ENCODE measurements around the gene CACNA1C. TPM values are rescaled to one million over a fixed set of nuclear protein-coding genes. Genes with fewer than 3 reads are reported as not detected.

CACNA1C gene
- total RNA-seq, 1 donor from 2014 or later, result 7.3 TPM

- H3K27ac ChIP-seq (ENCODE audit: low read depth, low read length), result no peak overlapping the region
- H3K27me3 ChIP-seq (ENCODE audit: control insufficient read depth in 3 of 3, insufficient read depth in 3 of 3, low read length in 3 of 3), result peaks cover 20 to 37% (median 22%) of the 10 kb centered on the region in 3 donors
- no peaks in the 10 kb centered on the region for H3K9me3 ChIP-seq (ENCODE audit: control insufficient read depth in 3 of 3, low read length in 3 of 3)
- H3K9ac ChIP-seq (ENCODE audit: low read depth in 1 of 3, low read length in 3 of 3), result no peak overlapping the region
- H3K4me3 ChIP-seq (ENCODE audit: low read length in 3 of 3), result peak overlapping the region; percentile 64 to 69 (median 66)
- no peaks in the 10 kb centered on the region for H3K36me3 ChIP-seq (ENCODE audit: control insufficient read depth in 3 of 3, insufficient read depth in 3 of 3, low read length in 3 of 3)
- H3K4me1 ChIP-seq (ENCODE audit: control insufficient read depth in 3 of 3, insufficient read depth in 3 of 3, low read length in 3 of 3), result peaks cover 11 to 17% (median 13%) of the 10 kb centered on the region in 3 donors
These were observed 18.0 kb upstream of the CACNA1C start for GRCh38 chr12:2034633-2035430.

- H3K27me3 ChIP-seq (ENCODE audit: control insufficient read depth in 3 of 3, insufficient read depth in 3 of 3, low read length in 3 of 3), result peaks cover 16 to 35% (median 21%) of the 10 kb centered on the region in 3 donors
- no peak overlapping the region for H3K27ac ChIP-seq (ENCODE audit: low read depth, low read length)
- no peak overlapping the region for H3K9ac ChIP-seq (ENCODE audit: low read depth in 1 of 3, low read length in 3 of 3)
- H3K36me3 ChIP-seq (ENCODE audit: control insufficient read depth in 3 of 3, insufficient read depth in 3 of 3, low read length in 3 of 3), result no peaks in the 10 kb centered on the region
- H3K4me3 ChIP-seq (ENCODE audit: low read length in 3 of 3), result peak overlapping the region; percentile 64 to 69 (median 66)
- no peaks in the 10 kb centered on the region for H3K9me3 ChIP-seq (ENCODE audit: control insufficient read depth in 3 of 3, low read length in 3 of 3)
- peaks cover 11 to 17% (median 13%) of the 10 kb centered on the region in 3 donors for H3K4me1 ChIP-seq (ENCODE audit: control insufficient read depth in 3 of 3, insufficient read depth in 3 of 3, low read length in 3 of 3)
These were observed 17.2 kb upstream of the CACNA1C start for GRCh38 chr12:2035431-2036055.

- Histone ChIP-seq H3K9me3 (ENCODE audit: control insufficient read depth in 3 of 3, low read length in 3 of 3) (no peaks in the 10 kb centered on the region), H3K36me3 (ENCODE audit: control insufficient read depth in 3 of 3, insufficient read depth in 3 of 3, low read length in 3 of 3) (no peaks in the 10 kb centered on the region), H3K27me3 (ENCODE audit: control insufficient read depth in 3 of 3, insufficient read depth in 3 of 3, low read length in 3 of 3) (peaks cover 4 to 14% (median 6%) of the 10 kb centered on the region in 3 donors), H3K4me1 (ENCODE audit: control insufficient read depth in 3 of 3, insufficient read depth in 3 of 3, low read length in 3 of 3) (peaks cover 11 to 17% (median 13%) of the 10 kb centered on the region in 3 donors), H3K4me3 (ENCODE audit: low read length in 3 of 3) (no peak overlapping the region), H3K27ac (ENCODE audit: low read depth, low read length) (no peak overlapping the region), H3K9ac (ENCODE audit: low read depth in 1 of 3, low read length in 3 of 3) (no peak overlapping the region)
These were observed 13.8 kb upstream of the CACNA1C start for GRCh38 chr12:2039034-2039433.

GRCh38 chr12:2043054-2043453 lies 9.7 kb upstream of the CACNA1C start:
- no peaks in the 10 kb centered on the region for H3K4me1 ChIP-seq (ENCODE audit: control insufficient read depth in 3 of 3, insufficient read depth in 3 of 3, low read length in 3 of 3)

GRCh38 chr12:2044165-2044564 lies 8.6 kb upstream of the CACNA1C start:
- H3K36me3 ChIP-seq (ENCODE audit: control insufficient read depth in 3 of 3, insufficient read depth in 3 of 3, low read length in 3 of 3), result no peaks in the 10 kb centered on the region
- H3K4me3 ChIP-seq (ENCODE audit: low read length in 3 of 3), result no peak overlapping the region
- no peak overlapping the region for H3K9ac ChIP-seq (ENCODE audit: low read depth in 1 of 3, low read length in 3 of 3)
- no peak overlapping the region for H3K27ac ChIP-seq (ENCODE audit: low read depth, low read length)
- peaks cover 8 to 19% (median 15%) of the 10 kb centered on the region in 3 donors for H3K27me3 ChIP-seq (ENCODE audit: control insufficient read depth in 3 of 3, insufficient read depth in 3 of 3, low read length in 3 of 3)
- H3K9me3 ChIP-seq (ENCODE audit: control insufficient read depth in 3 of 3, low read length in 3 of 3), result no peaks in the 10 kb centered on the region
- H3K4me1 ChIP-seq (ENCODE audit: control insufficient read depth in 3 of 3, insufficient read depth in 3 of 3, low read length in 3 of 3), result no peaks in the 10 kb centered on the region

More at GRCh38 chr12:2043054-2043453, 9.7 kb upstream of the CACNA1C start:
- Histone ChIP-seq H3K27ac (ENCODE audit: low read depth, low read length) (no peak overlapping the region), H3K27me3 (ENCODE audit: control insufficient read depth in 3 of 3, insufficient read depth in 3 of 3, low read length in 3 of 3) (peaks cover 4 to 12% (median 9%) of the 10 kb centered on the region in 3 donors), H3K36me3 (ENCODE audit: control insufficient read depth in 3 of 3, insufficient read depth in 3 of 3, low read length in 3 of 3) (no peaks in the 10 kb centered on the region), H3K4me3 (ENCODE audit: low read length in 3 of 3) (no peak overlapping the region), H3K9ac (ENCODE audit: low read depth in 1 of 3, low read length in 3 of 3) (no peak overlapping the region), H3K9me3 (ENCODE audit: control insufficient read depth in 3 of 3, low read length in 3 of 3) (no peaks in the 10 kb centered on the region)

GRCh38 chr12:2046957-2047356 lies 5.8 kb upstream of the CACNA1C start:
- peaks cover 0 to 2% (median 2%) of the 10 kb centered on the region in 3 donors for H3K4me1 ChIP-seq (ENCODE audit: control insufficient read depth in 3 of 3, insufficient read depth in 3 of 3, low read length in 3 of 3)
- H3K9ac ChIP-seq (ENCODE audit: low read depth in 1 of 3, low read length in 3 of 3), result no peak overlapping the region
- no peaks in the 10 kb centered on the region for H3K36me3 ChIP-seq (ENCODE audit: control insufficient read depth in 3 of 3, insufficient read depth in 3 of 3, low read length in 3 of 3)
- no peak overlapping the region for H3K27ac ChIP-seq (ENCODE audit: low read depth, low read length)
- no peak overlapping the region for H3K4me3 ChIP-seq (ENCODE audit: low read length in 3 of 3)
- H3K27me3 ChIP-seq (ENCODE audit: control insufficient read depth in 3 of 3, insufficient read depth in 3 of 3, low read length in 3 of 3), result peaks cover 10 to 35% (median 31%) of the 10 kb centered on the region in 3 donors
- H3K9me3 ChIP-seq (ENCODE audit: control insufficient read depth in 3 of 3, low read length in 3 of 3), result no peaks in the 10 kb centered on the region

GRCh38 chr12:2047752-2048151 lies 5.0 kb upstream of the CACNA1C start:
- no peak overlapping the region for H3K4me3 ChIP-seq (ENCODE audit: low read length in 3 of 3)
- H3K36me3 ChIP-seq (ENCODE audit: control insufficient read depth in 3 of 3, insufficient read depth in 3 of 3, low read length in 3 of 3), result no peaks in the 10 kb centered on the region
- H3K9ac ChIP-seq (ENCODE audit: low read depth in 1 of 3, low read length in 3 of 3), result no peak overlapping the region
- H3K27ac ChIP-seq (ENCODE audit: low read depth, low read length), result no peak overlapping the region
- peaks cover 10 to 36% (median 32%) of the 10 kb centered on the region in 3 donors for H3K27me3 ChIP-seq (ENCODE audit: control insufficient read depth in 3 of 3, insufficient read depth in 3 of 3, low read length in 3 of 3)
- peaks cover 2 to 5% (median 3%) of the 10 kb centered on the region in 3 donors for H3K4me1 ChIP-seq (ENCODE audit: control insufficient read depth in 3 of 3, insufficient read depth in 3 of 3, low read length in 3 of 3)
- H3K9me3 ChIP-seq (ENCODE audit: control insufficient read depth in 3 of 3, low read length in 3 of 3), result no peaks in the 10 kb centered on the region

- H3K4me1 ChIP-seq (ENCODE audit: control insufficient read depth in 3 of 3, insufficient read depth in 3 of 3, low read length in 3 of 3), result peaks cover 4 to 13% (median 8%) of the 10 kb centered on the region in 3 donors
- peaks cover 22 to 50% (median 46%) of the 10 kb centered on the region in 3 donors for H3K27me3 ChIP-seq (ENCODE audit: control insufficient read depth in 3 of 3, insufficient read depth in 3 of 3, low read length in 3 of 3)
- no peak overlapping the region for H3K4me3 ChIP-seq (ENCODE audit: low read length in 3 of 3)
- no peak overlapping the region for H3K9ac ChIP-seq (ENCODE audit: low read depth in 1 of 3, low read length in 3 of 3)
- no peaks in the 10 kb centered on the region for H3K36me3 ChIP-seq (ENCODE audit: control insufficient read depth in 3 of 3, insufficient read depth in 3 of 3, low read length in 3 of 3)
- no peaks in the 10 kb centered on the region for H3K9me3 ChIP-seq (ENCODE audit: control insufficient read depth in 3 of 3, low read length in 3 of 3)
- no peak overlapping the region for H3K27ac ChIP-seq (ENCODE audit: low read depth, low read length)
These were observed 2.9 kb upstream of the CACNA1C start for GRCh38 chr12:2049604-2050540.

GRCh38 chr12:2051700-2052621 lies 826 bp upstream of the CACNA1C start:
- peaks cover 4 to 13% (median 8%) of the 10 kb centered on the region in 3 donors for H3K4me1 ChIP-seq (ENCODE audit: control insufficient read depth in 3 of 3, insufficient read depth in 3 of 3, low read length in 3 of 3)
- H3K4me3 ChIP-seq (ENCODE audit: low read length in 3 of 3), result peak overlapping the region; percentile 32 to 55 (median 35)
- peak overlapping the region in 2 of 3 donors; percentile 23 to 40 for H3K9ac ChIP-seq (ENCODE audit: low read depth in 1 of 3, low read length in 3 of 3)
- peaks cover 42 to 68% (median 61%) of the 10 kb centered on the region in 3 donors for H3K27me3 ChIP-seq (ENCODE audit: control insufficient read depth in 3 of 3, insufficient read depth in 3 of 3, low read length in 3 of 3)
- no peak overlapping the region for H3K27ac ChIP-seq (ENCODE audit: low read depth, low read length)
- H3K9me3 ChIP-seq (ENCODE audit: control insufficient read depth in 3 of 3, low read length in 3 of 3), result no peaks in the 10 kb centered on the region
- no peaks in the 10 kb centered on the region for H3K36me3 ChIP-seq (ENCODE audit: control insufficient read depth in 3 of 3, insufficient read depth in 3 of 3, low read length in 3 of 3)

Measured in skeletal muscle tissue (tissue), 4 donors.